Hematopoietic multipotent progenitor cell treated with erythropoietin and hydrocortisone succinate and interleukin-3 and kit ligand, for 17 days (in vitro differentiated cells): ENCODE data around the gene EVL.
A peak's percentile ranks its signal among the peaks of the same experiment; 100 is the strongest.

Experiments used
- DNase-seq: peaks from one replicate; pipeline ENCODE4 v3.0.0-alpha.2; 2015; ENCODE audit warnings: low spot score

Gene EVL

GRCh38 chr14:100066962-100067361 lies 1.7 kb downstream of the EVL start:
- no peak for DNase-seq

- no peak for DNase-seq
Measured at GRCh38 chr14:100067481-100067880, 2.3 kb downstream of the EVL start.

- DNase-seq, result peak; percentile 82
Measured at GRCh38 chr14:100067971-100068959, 3.0 kb downstream of the EVL start.

GRCh38 chr14:100069161-100069800 lies 4.1 kb downstream of the EVL start:
- DNase-seq, result no peak

GRCh38 chr14:100070310-100070709 lies 5.1 kb downstream of the EVL start:
- no peak for DNase-seq

GRCh38 chr14:100071545-100071944 lies 6.3 kb downstream of the EVL start:
- no peak for DNase-seq

- peak; percentile 58 for DNase-seq
Measured at GRCh38 chr14:100072783-100073346, 7.6 kb downstream of the EVL start.

GRCh38 chr14:100073576-100074430 lies 8.6 kb downstream of the EVL start:
- DNase-seq, result no peak

GRCh38 chr14:100074431-100075100 lies 9.3 kb downstream of the EVL start:
- DNase-seq, result no peak

GRCh38 chr14:100075681-100076080 lies 10.5 kb downstream of the EVL start:
- DNase-seq, result no peak

GRCh38 chr14:100076133-100076532 lies 10.9 kb downstream of the EVL start:
- peak; percentile 23 for DNase-seq

GRCh38 chr14:100076606-100077005 lies 11.4 kb downstream of the EVL start:
- DNase-seq, result no peak

- DNase-seq, result no peak
Measured at GRCh38 chr14:100077441-100077840, 12.2 kb downstream of the EVL start.

GRCh38 chr14:100078216-100078803 lies 13.1 kb downstream of the EVL start:
- DNase-seq, result no peak

GRCh38 chr14:100078997-100079725 lies 13.9 kb downstream of the EVL start:
- DNase-seq, result no peak

- DNase-seq, result no peak
Measured at GRCh38 chr14:100079726-100080005, 14.4 kb downstream of the EVL start.

- no peak for DNase-seq
Measured at GRCh38 chr14:100080206-100080605, 15.0 kb downstream of the EVL start.

GRCh38 chr14:100081997-100082625 lies 16.9 kb downstream of the EVL start:
- no peak for DNase-seq

GRCh38 chr14:100082723-100083122 lies 17.5 kb downstream of the EVL start:
- DNase-seq, result no peak

- no peak for DNase-seq
Measured at GRCh38 chr14:100083706-100084105, 18.5 kb downstream of the EVL start.
